RWPE2 (cell line): ENCODE measurements around the gene IFNL2.
"Not testable (repeated sequence)": the region's sequence is repeated elsewhere in the genome, so short reads cannot be mapped to it uniquely, and the experiment has no call there.

Source experiments
- ATAC-seq: fragments of 200-7000 bp; cut with Tn5 transposase; 3 replicates; pipeline ENCODE4 v1.9.1; 2021; ENCODE audit warnings: low read depth
- DNase-seq: peaks from one replicate; pipeline ENCODE4 v3.0.0-alpha.2; 2020; ENCODE audit warnings: low spot score
- H3K27ac ChIP-seq: fragments of 450-650 bp; 2 replicates; pipeline ENCODE4 v1.5.1; 2017; ENCODE audit warnings: mild to moderate bottlenecking; ENCODE audit not compliant: poor library complexity, severe bottlenecking
- H3K27me3 ChIP-seq: fragments of 250-450 bp; sonication (Bioruptor Pico); 2 replicates; pipeline ENCODE4 v1.5.1; 2021; ENCODE audit warnings: mild to moderate bottlenecking, moderate library complexity; ENCODE audit not compliant: insufficient read depth, poor library complexity, severe bottlenecking
- H3K36me3 ChIP-seq: fragments of 250-450 bp; sonication (Bioruptor Pico); 2 replicates; pipeline ENCODE4 v1.5.1; 2020; ENCODE audit warnings: low read depth, mild to moderate bottlenecking, moderate library complexity
- H3K4me1 ChIP-seq: fragments of 250-450 bp; sonication (Bioruptor Pico); 2 replicates; pipeline ENCODE4 v1.5.1; 2021; ENCODE audit warnings: mild to moderate bottlenecking, moderate library complexity; ENCODE audit not compliant: insufficient read depth, poor library complexity, severe bottlenecking
- H3K4me3 ChIP-seq: fragments of 250-450 bp; sonication (Bioruptor Pico); 2 replicates; pipeline ENCODE4 v1.5.1; 2021; ENCODE audit warnings: mild to moderate bottlenecking, moderate library complexity; ENCODE audit not compliant: severe bottlenecking
- H3K9me3 ChIP-seq: fragments of 250-450 bp; sonication (Bioruptor Pico); 2 replicates; pipeline ENCODE4 v1.5.1; 2021; ENCODE audit warnings: mild to moderate bottlenecking, moderate library complexity; ENCODE audit not compliant: severe bottlenecking
- CTCF ChIP-seq: fragments of 450-650 bp; IDR thresholded peaks from one replicate; pipeline ENCODE4 v1.5.1; 2017; ENCODE audit warnings: mild to moderate bottlenecking, moderate library complexity; ENCODE audit not compliant: poor library complexity, severe bottlenecking

IFNL2 gene

GRCh38 chr19:39240421-39240820 is 27.8 kb upstream of the IFNL2 start:
- no peaks in the 10 kb centered on the region for H3K27me3 ChIP-seq
- ATAC-seq (no peak), DNase-seq (no peak)
- no peaks in the 10 kb centered on the region for H3K36me3 ChIP-seq
- H3K4me1 ChIP-seq: no peaks in the 10 kb centered on the region
- H3K9me3 ChIP-seq: no peaks in the 10 kb centered on the region
- H3K4me3 ChIP-seq: no peak overlapping the region
- no peak for TF ChIP-seq CTCF
- no peak overlapping the region for H3K27ac ChIP-seq

GRCh38 chr19:39243741-39244140 is 24.5 kb upstream of the IFNL2 start:
- not testable (repeated sequence) for H3K9me3 ChIP-seq, H3K27ac ChIP-seq, ATAC-seq, H3K36me3 ChIP-seq, H3K4me1 ChIP-seq, H3K4me3 ChIP-seq, DNase-seq
- H3K27me3 ChIP-seq: peaks cover 15% of the 10 kb centered on the region

- H3K27me3 ChIP-seq: peaks cover 23% of the 10 kb centered on the region
- not testable (repeated sequence) for H3K9me3 ChIP-seq, ATAC-seq, H3K4me1 ChIP-seq, DNase-seq, H3K36me3 ChIP-seq, H3K27ac ChIP-seq, H3K4me3 ChIP-seq
Observed at GRCh38 chr19:39244410-39245100, 23.6 kb upstream of the IFNL2 start, which contains the start of gene IFNL3. Gene IFNL3 (minus strand): TSS chr19:39245006. CDS start chr19:39244967, 39 bp downstream.

- peak; percentile 81 for ATAC-seq
- not testable (repeated sequence) for H3K4me1 ChIP-seq
Observed at GRCh38 chr19:39245166-39245565, 23.0 kb upstream of the IFNL2 start.

GRCh38 chr19:39246951-39247669 is 21.1 kb upstream of the IFNL2 start:
- H3K9me3 ChIP-seq: no peaks in the 10 kb centered on the region
- DNase-seq (no peak), ATAC-seq (no peak)
- H3K27ac ChIP-seq: no peak overlapping the region
- no peak overlapping the region for H3K4me3 ChIP-seq
- no peak for TF ChIP-seq CTCF
- no peaks in the 10 kb centered on the region for H3K36me3 ChIP-seq
- H3K27me3 ChIP-seq: peaks cover 32% of the 10 kb centered on the region
- H3K4me1 ChIP-seq: no peaks in the 10 kb centered on the region

More at GRCh38 chr19:39245166-39245565, 23.0 kb upstream of the IFNL2 start:
- not testable (repeated sequence) for DNase-seq, H3K9me3 ChIP-seq, H3K36me3 ChIP-seq, H3K27ac ChIP-seq, H3K4me3 ChIP-seq
- H3K27me3 ChIP-seq: peaks cover 29% of the 10 kb centered on the region

GRCh38 chr19:39247701-39248664 is 20.2 kb upstream of the IFNL2 start:
- TF ChIP-seq CTCF: no peak
- H3K9me3 ChIP-seq: no peaks in the 10 kb centered on the region
- H3K27me3 ChIP-seq: peaks cover 32% of the 10 kb centered on the region
- no peak for DNase-seq
- no peak overlapping the region for H3K27ac ChIP-seq
- H3K4me1 ChIP-seq: no peaks in the 10 kb centered on the region
- peak; percentile 32; the same call in 1 of the 3 replicates for ATAC-seq
- no peak overlapping the region for H3K4me3 ChIP-seq
- no peaks in the 10 kb centered on the region for H3K36me3 ChIP-seq
